ENCODE measurements around the gene COP1.
"Not testable (repeated sequence)": the region's sequence is repeated elsewhere in the genome, so short reads cannot be mapped to it uniquely, and the experiment has no call there.

Gene COP1

DNA sequence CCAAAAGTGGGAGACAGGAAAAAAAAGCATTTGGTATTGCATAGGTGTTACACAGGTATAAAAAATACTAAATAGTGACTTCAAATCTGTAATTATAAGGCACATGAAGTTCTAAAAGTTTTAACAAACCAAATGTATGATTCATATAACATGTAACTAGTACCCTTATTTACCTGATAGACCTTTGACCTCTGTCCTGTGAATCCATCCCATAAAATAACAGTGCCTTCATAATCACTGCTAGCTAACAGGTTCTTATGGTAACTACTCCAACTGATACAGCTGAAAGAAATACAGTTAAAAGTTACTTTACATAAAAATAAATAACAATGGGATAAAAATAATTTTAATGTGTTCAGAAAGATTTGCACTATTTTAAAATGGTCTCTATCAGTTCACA, 163.5 kb downstream of the COP1 start:
- DNase-seq (ENCODE audit: low read depth, low spot score), result no peak

DNA sequence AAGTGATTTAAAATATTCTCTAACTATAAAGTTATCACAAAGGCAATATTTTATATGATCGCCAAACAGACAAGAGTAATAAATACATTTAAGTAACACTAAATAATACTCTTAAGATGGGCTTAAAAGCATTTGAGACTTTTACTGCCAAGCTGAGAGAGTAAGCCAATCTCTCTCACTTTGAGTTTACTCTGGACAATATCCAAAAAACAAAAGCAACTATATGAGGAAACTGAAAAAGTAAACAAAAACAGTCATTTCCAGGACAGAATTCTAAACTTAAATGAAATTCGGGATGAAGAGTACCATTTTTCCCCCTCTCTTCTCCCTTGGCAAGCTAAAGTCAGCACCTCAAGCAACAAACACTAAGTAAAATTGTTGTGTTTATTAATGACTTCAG, 173.2 kb downstream of the COP1 start:
- peak; percentile 38 for DNase-seq (ENCODE audit: low read depth, low spot score)

DNA sequence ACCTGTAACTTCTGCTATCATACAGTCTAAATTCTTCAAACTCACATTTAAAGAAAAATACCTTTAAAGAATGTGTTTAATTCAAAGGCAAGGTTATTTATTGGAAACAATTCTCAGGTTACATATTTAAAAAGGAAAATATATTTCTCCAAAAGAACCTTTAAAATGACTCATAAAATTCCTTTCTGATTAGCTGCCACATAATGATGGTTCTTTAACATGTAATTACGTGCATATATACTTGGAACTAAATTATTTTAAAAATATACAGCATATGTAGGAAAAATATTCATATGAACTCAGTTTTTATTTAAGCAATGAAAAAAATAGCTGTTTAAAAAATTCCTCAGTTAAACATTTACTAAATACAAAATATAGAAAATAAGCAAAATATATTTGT, 173.6 kb downstream of the COP1 start:
- DNase-seq (ENCODE audit: low read depth, low spot score), result no peak

DNA sequence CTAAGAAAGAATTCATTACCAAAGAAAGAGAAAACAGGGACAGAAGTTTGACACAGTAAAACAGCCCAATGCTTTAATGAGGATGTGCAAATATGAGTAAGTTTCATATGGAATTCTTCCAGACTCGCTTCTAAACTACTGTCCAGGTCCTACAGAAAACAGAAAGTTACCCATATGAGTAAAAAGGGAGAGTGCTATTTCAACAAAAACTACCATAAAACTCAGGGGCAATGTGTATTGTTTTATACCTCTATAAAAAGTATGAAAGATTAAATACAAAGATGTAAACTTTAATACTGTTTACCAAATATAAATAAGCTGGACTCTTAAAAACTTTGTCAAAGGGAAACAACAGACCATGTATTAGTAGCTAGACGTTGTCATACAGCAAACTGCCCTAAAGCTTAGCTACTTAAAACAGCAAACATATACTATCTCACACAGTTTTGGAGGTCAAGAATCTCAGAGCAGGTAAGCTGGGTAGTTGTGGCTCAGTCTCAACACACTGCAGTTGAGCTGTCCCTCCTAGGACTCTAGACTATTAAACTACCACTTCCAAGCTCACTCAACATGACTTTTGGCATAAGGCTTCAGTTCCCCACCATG, 174.9 kb downstream of the COP1 start:
- DNase-seq (ENCODE audit: low read depth, low spot score), result no peak

DNA sequence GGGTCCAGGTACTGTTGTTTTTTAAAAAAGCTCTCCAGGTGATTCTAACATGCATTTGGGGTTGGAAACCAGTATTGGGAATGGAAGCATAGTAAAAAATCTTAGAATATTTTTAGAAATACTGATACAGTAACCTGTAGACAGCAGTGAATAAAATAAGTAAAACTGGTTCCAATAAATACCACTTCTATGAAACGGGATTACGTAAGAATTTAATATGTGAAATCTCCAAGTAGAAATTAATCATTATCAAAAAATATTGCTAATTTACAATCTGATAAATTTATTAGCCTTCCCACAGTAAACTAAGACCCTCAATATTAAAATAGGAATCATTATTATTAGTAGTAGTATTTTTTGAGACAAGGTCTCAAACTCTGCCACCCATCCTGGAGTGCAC, 177.5 kb downstream of the COP1 start:
- no peak for DNase-seq (ENCODE audit: low read depth, low spot score)

DNA sequence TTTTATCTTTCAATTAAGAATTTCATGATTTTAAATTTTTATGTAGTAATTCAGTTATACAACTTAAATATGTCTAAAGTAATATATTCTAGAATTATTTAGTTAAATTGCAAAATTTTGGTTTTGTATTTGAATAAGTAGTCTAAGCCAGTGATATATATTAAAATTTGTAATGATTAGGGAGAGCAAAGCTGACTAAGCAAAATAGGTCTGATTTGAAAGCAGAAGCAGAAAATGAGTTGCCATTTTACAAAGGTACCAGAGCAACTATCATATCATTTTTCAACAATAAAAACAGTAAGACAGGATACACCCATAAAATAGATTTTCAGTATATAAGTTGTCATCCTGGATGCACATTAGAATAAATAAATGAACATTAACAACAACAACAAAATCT, 177.9 kb downstream of the COP1 start:
- no peak for DNase-seq (ENCODE audit: low read depth, low spot score)

DNA sequence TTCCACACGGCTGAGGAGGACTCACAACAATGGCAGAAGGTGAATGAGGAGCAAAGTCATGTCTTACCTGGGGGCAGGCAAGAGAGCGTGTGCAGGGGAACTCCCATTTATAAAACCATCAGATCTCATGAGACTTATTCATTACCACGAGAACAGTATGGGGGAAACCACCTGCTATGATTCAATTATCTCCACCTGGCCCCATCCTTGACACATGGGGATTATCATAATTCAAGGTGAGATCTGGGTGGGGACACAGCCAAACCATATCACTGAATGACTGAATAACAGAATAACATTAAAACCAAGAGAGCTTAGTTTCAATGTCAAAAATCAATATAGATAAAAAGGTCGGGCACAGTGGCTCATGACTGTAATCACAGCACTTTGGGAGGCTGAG, 179.2 kb downstream of the COP1 start:
- not testable (repeated sequence) for DNase-seq (ENCODE audit: low read depth, low spot score)

DNA sequence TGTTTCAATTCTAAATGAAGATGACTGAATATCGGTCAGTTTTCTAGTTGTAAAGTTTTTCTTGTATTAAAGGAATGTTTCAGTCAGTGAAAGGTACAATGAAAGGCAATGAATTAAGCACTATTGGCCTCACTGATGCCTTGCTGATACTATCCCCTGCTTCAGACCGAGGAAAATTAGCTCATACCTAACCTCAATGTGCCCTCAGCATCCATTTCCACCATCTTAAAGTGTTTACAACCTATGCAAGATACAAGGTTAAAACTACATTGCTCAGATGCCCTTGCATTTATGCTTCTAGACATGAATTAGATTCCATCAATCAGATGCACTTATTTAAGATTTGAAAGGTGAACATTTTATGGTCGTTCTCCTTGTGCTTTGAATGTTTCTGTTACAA, 184.5 kb downstream of the COP1 start:
- no peak for DNase-seq (ENCODE audit: low read depth, low spot score)

DNA sequence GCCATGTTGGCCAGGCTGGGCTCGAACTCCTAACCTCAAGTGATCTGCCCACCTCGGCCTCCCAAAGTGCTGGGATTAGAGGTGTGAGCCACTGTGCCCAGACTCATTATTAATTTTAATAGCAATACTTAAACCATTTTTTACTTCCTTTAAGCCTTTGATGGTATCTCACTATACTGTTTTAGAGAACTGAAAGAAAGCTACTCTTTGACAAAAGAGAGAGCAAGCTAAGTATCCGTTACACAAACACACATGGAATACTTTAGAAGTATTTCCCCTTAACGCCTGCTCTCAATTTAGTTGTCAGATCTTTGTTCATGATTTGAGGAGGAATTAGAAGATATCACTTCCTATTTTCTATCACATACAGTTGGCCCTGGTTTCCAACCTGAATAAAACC, 189.4 kb downstream of the COP1 start:
- DNase-seq (ENCODE audit: low read depth, low spot score), result no peak

DNA sequence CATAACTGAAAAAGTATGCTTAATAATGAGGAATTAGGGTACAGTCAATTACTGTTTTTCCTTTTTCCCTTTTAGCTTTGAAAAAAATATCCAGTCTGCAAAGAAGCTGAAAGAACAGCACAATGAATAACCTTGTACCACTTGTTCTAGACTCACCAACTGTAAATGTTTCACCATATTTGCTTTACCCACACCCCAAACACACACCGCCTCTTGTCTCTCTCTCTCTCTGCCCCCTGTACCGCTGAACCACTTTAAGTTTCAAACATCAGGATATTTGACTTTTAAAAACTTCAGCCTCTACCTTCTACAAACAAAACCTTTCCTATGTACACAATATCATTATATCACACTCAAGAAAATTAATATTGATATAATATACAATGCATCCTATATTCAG, 197.1 kb downstream of the COP1 start:
- no peak for DNase-seq (ENCODE audit: low read depth, low spot score)

DNA sequence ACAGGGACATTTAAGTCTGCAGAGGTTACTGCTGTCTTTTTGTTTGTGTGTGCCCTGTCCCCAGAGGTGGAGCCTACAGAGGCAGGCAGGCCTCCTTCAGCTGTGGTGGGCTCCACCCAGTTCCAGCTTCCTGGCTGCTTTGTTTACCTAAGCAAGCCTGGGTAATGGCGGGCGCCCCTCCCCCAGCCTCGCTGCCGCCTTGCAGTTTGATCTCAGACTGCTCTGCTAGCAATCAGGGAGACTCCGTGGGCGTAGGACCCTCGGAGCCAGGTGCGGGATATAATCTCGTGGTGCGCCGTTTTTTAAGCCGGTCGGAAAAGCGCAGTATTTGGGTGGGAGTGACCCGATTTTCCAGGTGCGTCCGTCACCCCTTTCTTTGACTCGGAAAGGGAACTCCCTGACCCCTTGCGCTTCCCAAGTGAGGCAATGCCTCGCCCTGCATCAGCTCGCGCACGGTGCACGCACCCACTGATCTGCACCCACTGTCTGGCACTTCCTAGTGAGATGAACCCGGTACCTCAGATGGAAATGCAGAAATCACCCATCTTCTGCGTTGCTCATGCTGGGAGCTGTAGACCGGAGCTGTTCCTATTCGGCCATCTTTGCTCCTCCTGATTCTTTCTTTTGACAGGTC, 199.2 kb downstream of the COP1 start:
- not testable (repeated sequence) for DNase-seq (ENCODE audit: low read depth, low spot score)

DNA sequence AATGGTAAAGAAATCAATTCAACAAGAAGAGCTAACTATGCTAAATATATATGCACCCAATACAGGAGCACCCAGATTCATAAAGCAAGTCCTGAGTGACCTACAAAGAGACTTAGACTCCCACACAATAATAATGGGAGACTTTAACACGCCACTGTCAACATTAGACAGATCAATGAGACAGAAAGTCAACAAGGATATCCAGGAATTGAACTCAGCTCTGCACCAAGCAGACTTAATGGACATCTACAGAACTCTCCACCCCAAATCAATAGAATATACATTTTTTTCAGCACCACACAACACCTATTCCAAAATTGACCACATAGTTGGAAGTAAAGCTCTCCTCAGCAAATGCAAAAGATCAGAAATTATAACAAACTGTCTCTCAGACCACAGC, 212.4 kb downstream of the COP1 start:
- not testable (repeated sequence) for DNase-seq (ENCODE audit: low read depth, low spot score)

DNA sequence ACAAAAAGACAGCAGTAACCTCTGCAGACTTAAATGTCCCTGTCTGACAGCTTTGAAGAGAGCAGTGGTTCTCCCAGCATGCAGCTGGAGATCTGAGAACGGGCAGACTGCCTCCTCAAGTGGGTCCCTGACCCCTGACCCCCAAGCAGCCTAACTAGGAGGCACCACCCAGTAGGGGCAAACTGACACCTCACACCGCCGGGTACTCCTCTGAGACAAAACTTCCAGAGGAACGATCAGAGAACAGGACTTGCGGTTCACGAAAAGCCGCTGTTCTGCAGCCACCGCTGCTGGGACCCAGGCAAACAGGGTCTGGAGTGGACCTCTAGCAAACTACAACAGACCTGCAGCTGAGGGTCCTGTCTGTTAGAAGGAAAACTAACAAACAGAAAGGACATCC, 214.3 kb downstream of the COP1 start:
- not testable (repeated sequence) for DNase-seq (ENCODE audit: low read depth, low spot score)

DNA sequence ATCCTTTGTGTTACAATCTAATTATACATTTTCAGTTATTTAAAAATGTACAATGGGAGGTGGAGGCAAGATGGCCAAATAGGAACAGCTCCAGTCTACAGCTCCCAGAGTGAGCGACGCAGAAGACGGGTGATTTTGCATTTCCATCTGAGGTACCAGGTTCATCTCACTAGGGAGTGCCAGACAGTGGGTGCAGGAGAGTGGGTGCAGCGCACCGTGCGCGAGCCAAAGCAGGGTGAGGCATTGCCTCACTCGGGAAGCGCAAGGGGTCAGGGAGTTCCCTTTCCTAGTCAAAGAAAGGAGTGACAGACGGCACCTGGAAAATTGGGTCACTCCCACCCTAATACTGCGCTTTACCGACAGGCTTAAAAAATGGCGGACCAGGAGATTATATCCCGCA, 214.9 kb downstream of the COP1 start:
- DNase-seq (ENCODE audit: low read depth, low spot score), result not testable (repeated sequence)

DNA sequence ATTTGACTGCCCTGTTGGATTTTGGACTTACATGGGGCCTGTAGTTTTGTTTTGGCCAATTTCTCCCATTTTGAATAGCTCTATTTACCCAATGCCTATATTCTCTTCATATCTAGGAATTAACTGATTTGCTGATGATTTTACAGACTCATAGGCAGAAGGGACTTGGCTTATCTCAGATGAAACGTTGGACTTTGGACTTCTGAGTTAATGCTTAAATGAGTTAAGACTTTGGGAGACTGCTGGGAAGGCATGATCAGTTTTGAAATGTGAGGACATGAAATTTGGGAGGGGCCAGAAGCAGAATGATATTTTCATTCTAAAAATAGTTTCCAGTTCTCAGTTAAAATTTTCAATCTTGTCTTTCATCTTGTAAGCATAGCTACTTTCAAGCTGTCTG, 222.3 kb downstream of the COP1 start:
- no peak for DNase-seq (ENCODE audit: low read depth, low spot score)

DNA sequence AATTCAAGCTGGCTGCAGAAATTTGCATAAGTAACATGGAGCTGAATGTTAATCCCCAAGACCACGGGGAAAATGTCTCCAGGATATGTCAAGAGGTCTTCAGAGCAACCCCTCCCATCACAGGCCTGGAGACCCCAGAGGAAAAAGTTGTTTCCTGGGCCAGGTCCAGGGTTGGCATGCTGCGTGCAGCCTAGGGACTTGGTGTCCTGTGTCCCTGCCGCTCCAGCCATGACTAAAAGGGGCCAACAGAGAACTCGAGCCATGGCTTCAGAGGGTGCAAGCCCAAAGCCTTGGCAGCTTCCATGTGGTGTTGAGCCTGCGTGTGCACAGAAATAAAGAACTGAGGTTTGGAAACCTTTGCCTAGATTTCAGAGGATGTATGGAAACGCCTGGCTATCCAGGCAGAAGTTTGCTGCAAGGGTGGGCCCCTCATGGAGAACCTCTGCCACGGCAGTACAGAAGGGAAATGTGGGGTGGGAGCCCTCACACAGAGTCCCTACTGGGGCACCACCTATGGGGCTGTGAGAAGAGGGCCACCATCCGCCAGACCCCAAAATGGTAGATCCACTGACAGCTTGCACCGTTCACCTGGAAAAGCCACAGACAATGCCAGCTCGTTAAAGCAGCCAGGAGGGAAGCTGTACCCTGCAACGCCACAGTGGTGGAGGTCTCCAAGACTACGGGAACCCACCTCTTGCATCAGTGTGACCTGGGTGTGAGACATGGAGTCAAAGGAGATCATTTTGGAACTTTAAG, 222.9 kb downstream of the COP1 start:
- no peak for DNase-seq (ENCODE audit: low read depth, low spot score)

DNA sequence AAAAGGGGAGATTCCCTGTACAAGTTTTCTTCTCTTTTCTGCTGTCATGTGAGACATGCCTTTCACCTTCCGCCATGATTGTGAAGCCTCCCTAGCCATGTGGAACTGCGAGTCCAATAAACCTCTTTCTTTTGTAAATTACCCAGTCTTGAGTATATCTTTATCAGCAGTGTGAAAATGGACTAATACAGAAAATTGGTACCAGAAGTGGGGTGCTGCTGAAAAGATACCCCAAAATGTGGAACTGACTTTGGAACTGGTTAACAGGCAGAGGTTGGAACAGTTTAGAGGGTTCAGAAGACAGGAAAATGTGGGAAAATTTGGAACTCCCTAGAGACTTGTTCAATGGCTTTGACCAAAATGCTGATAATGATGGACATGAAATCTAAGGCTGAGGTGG, 223.7 kb downstream of the COP1 start:
- not testable (repeated sequence) for DNase-seq (ENCODE audit: low read depth, low spot score)

DNA sequence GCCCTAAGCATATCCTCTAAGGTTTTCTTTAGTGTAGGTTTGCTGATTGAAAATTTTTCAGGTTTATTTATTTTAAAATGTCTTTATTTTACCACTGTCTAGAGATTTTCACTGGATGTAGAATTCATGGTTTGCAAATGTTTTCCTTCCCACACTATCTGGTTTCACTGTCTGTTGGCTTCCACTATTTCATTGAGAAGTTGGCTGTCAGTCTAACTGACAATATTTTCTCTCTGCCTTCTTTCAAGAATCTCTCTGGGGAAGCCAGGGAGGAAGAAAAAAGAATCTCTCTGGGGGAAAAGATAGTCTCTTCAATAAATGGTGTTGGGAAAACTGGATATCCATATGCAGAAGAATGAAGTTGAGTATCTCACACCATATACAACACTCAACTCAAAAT, 226.0 kb downstream of the COP1 start:
- no peak for DNase-seq (ENCODE audit: low read depth, low spot score)

DNA sequence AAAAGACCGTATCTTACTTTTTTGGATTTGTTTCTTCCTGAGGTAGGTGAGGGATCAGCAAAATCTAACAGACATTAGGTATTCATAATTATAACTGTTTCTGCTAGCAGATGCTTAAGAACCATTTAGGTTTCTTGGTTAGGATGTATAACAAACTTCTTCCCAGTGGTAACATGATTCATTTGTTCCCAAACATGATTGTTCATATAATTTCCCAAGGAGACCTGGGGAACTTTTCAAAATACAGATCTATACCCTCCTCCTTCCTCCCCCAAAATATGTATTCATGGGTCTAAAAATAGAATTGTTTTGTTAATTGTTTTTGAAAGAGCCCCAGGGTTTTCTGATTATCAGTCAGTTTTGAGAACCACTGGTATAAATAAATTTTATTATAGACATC, 228.2 kb downstream of the COP1 start:
- no peak for DNase-seq (ENCODE audit: low read depth, low spot score)

DNA sequence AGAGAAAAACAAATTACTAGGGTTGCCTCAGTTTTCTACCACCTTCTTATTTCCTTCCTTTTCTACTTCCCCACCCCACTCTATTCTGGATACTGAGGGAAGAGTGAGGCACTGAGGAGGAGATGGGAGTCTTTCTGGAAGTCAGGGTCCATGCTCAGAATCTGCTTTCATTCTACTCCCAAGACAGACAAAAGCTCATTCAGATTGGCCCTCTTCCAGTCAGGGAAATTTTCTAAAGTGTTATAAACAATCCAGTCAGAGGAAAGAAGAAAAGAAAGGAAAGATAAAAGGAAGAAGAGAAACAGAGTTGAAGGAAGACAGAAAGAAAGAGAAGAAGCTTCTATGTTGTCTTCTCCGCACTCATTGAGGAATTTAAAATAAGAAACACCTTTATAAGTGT, 228.6 kb downstream of the COP1 start:
- DNase-seq (ENCODE audit: low read depth, low spot score), result peak; percentile 48

DNA sequence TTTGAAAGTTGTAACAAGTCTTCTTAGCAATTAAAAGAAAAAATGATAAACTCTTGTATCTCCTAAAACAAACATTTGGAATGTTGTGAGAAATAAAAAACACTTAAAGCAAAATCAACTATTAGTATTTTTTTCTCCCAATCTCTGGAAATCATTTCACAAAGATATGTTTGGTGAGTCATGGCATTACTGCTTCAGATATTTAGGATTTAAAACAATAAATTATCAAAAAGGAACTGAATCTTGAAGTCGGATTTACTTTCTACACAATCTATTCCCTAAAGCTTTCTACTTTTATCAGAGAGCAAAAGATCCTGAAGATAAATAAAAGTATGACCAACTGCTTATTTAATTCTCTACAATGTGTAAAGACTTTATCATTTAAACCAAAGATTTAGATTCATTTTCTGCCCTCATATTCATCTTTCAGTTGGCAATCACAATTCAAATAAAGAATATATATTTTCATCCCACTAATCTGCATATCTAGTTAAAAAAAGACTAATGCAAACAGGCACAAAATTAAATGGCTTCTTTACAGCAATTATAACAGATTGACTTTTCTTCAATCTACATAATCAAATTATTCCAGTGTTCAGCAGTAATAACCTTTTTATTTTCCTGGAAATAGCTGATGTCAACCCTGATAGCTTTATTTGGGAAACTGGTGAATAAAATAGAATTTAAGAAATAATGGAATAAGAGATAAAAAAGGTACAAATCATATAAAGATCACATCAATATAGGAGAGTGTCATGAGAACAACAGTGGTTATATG, 230.0 kb downstream of the COP1 start:
- peak; percentile 6 for DNase-seq (ENCODE audit: low read depth, low spot score)

DNA sequence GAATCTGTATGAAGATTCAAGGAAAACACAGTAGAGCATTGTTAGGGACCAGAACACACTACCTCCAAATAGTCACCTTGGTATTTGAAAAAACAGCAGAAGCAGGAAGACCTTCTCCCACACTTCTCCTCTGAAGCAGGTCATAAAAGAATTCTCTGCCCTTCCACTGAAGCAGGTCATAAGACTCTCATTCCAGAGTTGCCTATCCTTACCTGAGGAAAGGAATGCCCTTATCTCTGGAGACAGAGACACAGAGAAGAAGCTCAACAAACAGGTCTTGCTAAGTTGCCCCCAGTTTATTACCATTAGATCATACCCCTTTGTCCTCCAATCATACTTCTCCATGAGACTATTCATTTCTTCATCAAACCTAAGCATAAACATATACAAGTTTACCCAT, 237.9 kb downstream of the COP1 start:
- no peak for DNase-seq (ENCODE audit: low read depth, low spot score)
